ENCODE data around the gene UBQLN3. TPM values are rescaled to one million over a fixed set of nuclear protein-coding genes. Genes with fewer than 3 reads are reported as not detected.

UBQLN3 gene
- 0.70 TPM for total RNA-seq

GRCh38 chr11:5509803-5510202 is at the start of gene UBQLN3:
UBQLN3 (minus strand) TSS chr11:5509957; CDS start chr11:5509558, 399 bp downstream.
- no peak for DNase-seq (ENCODE audit: low spot score)

- no peak for DNase-seq (ENCODE audit: low spot score)
These were observed 48.0 kb upstream of the UBQLN3 start for GRCh38 chr11:5557751-5558150.

GRCh38 chr11:5556596-5557188 is 46.9 kb upstream of the UBQLN3 start:
- no peak for DNase-seq (ENCODE audit: low spot score)

- DNase-seq (ENCODE audit: low spot score), result no peak
These were observed 43.6 kb upstream of the UBQLN3 start for GRCh38 chr11:5553343-5553742.

GRCh38 chr11:5550440-5551095 is 40.8 kb upstream of the UBQLN3 start:
- no peak for DNase-seq (ENCODE audit: low spot score)

- DNase-seq (ENCODE audit: low spot score), result no peak
These were observed 38.7 kb upstream of the UBQLN3 start, which contains the start of gene OR52H1 for GRCh38 chr11:5548440-5548839. OR52H1 (minus strand) TSS chr11:5548540; CDS start chr11:5545505, 3,035 bp downstream.

- no peak for DNase-seq (ENCODE audit: low spot score)
These were observed 38.2 kb upstream of the UBQLN3 start for GRCh38 chr11:5547982-5548381.

GRCh38 chr11:5546457-5546856 is 36.7 kb upstream of the UBQLN3 start:
- DNase-seq (ENCODE audit: low spot score), result no peak

- DNase-seq (ENCODE audit: low spot score), result no peak
These were observed 31.7 kb upstream of the UBQLN3 start for GRCh38 chr11:5541427-5541826.

GRCh38 chr11:5536482-5536881 is 26.7 kb upstream of the UBQLN3 start:
- no peak for DNase-seq (ENCODE audit: low spot score)

GRCh38 chr11:5534046-5534445 is 24.3 kb upstream of the UBQLN3 start:
- DNase-seq (ENCODE audit: low spot score), result no peak

GRCh38 chr11:5531053-5531831 is 21.5 kb upstream of the UBQLN3 start:
- DNase-seq (ENCODE audit: low spot score), result no peak

GRCh38 chr11:5528495-5528894 is 18.7 kb upstream of the UBQLN3 start:
- DNase-seq (ENCODE audit: low spot score), result no peak

- DNase-seq (ENCODE audit: low spot score), result no peak
These were observed 18.0 kb upstream of the UBQLN3 start for GRCh38 chr11:5527716-5528115.

GRCh38 chr11:5524756-5525155 is 15.0 kb upstream of the UBQLN3 start:
- DNase-seq (ENCODE audit: low spot score), result no peak

- no peak for DNase-seq (ENCODE audit: low spot score)
These were observed 12.6 kb upstream of the UBQLN3 start for GRCh38 chr11:5522308-5522707.

- no peak for DNase-seq (ENCODE audit: low spot score)
These were observed 11.8 kb upstream of the UBQLN3 start for GRCh38 chr11:5521540-5521939.

- no peak for DNase-seq (ENCODE audit: low spot score)
These were observed 6.8 kb upstream of the UBQLN3 start, which contains the start of gene UBQLNL for GRCh38 chr11:5516599-5516998. UBQLNL (minus strand) TSS chr11:5516699; CDS start chr11:5516441, 258 bp downstream.

- no peak for DNase-seq (ENCODE audit: low spot score)
These were observed 5.1 kb upstream of the UBQLN3 start for GRCh38 chr11:5514841-5515240.

- DNase-seq (ENCODE audit: low spot score), result no peak
These were observed 1.2 kb downstream of the UBQLN3 start for GRCh38 chr11:5508605-5509004.

- no peak for DNase-seq (ENCODE audit: low spot score)
These were observed 1.8 kb downstream of the UBQLN3 start for GRCh38 chr11:5507933-5508305.

- no peak for DNase-seq (ENCODE audit: low spot score)
These were observed 2.4 kb downstream of the UBQLN3 start for GRCh38 chr11:5507177-5507932.

Measured in ureter (tissue), 1 donor.